Mucosa of rectum (tissue), 2 donors: ENCODE results near the gene COQ8A.

ENCODE experiments used
- H3K27ac ChIP-seq, 2 donors: one replicate each; pipeline ENCODE4 v1.7.0; 2013; ENCODE audit warnings: inconsistent platforms in 2 of 2, low read depth in 2 of 2, low read length in 2 of 2
- H3K27me3 ChIP-seq, 2 donors: one replicate each; pipeline ENCODE4 v1.7.0; 2013; ENCODE audit warnings: low read length in 2 of 2; ENCODE audit not compliant: control insufficient read depth in 2 of 2, insufficient read depth in 2 of 2
- H3K36me3 ChIP-seq, 2 donors: one replicate each; pipeline ENCODE4 v1.7.0; 2013; ENCODE audit warnings: low read length in 2 of 2; ENCODE audit not compliant: control insufficient read depth in 2 of 2, insufficient read depth in 2 of 2
- H3K4me1 ChIP-seq, 2 donors: one replicate each; pipeline ENCODE4 v1.7.0; 2013; ENCODE audit warnings: low read length in 2 of 2, mild to moderate bottlenecking in 1 of 2; ENCODE audit not compliant: control insufficient read depth in 2 of 2, insufficient read depth in 2 of 2
- H3K4me3 ChIP-seq, 2 donors: one replicate each; pipeline ENCODE4 v1.7.0; 2013; ENCODE audit warnings: low read length in 2 of 2
- H3K9ac ChIP-seq, 2 donors: one replicate each; pipeline ENCODE4 v1.7.0; 2013; ENCODE audit warnings: low read length in 2 of 2, low read depth in 1 of 2, mild to moderate bottlenecking in 1 of 2
- H3K9me3 ChIP-seq, 2 donors: one replicate each; pipeline ENCODE4 v1.7.0; 2013; ENCODE audit warnings: low read length in 2 of 2; ENCODE audit not compliant: control insufficient read depth in 2 of 2
- donor health status: healthy.
- donor health status: Normal muscosa, but diverticular disease.

Gene COQ8A

DNA sequence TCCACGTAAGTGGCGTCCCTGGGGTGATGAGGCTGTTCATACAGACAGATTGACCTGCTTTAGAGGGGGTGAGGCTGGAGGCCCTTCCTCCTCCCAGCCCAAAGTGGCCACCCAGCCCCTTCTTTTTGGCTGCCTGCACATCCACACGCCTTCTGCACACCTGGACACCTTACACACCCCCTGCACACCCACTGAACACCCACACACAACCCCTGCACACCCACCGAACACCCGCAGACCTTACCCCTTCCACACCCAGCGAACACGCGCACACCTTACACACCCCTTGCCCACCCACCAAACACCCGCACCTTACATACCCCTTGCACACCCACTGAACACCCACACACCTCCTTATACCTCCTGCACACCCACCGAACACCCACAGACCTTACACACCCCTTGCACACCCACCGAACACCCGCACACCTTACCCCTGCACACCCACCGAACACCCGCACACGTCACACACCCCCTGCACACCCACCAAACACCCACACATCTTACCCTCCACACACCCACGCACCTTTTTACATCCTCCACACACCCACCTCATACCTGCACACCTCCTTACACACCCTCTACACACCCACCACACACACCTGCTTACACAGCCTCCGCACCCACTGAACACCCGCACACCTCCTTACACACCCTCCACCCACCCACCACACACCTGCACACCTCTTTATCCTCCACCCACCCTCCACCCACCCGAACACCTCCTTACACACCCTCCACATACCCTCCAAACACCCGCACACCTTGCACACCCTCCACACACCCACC, 37.7 kb downstream of the COQ8A start:
- H3K9me3 ChIP-seq: no peaks in the 10 kb centered on the region
- no peak overlapping the region for H3K9ac ChIP-seq
- H3K27me3 ChIP-seq: no peaks in the 10 kb centered on the region
- H3K4me1 ChIP-seq: peaks cover 7 to 8% of the 10 kb centered on the region in 2 donors
- no peak overlapping the region for H3K27ac ChIP-seq
- peaks cover 9 to 21% of the 10 kb centered on the region in 2 donors for H3K36me3 ChIP-seq
- no peak overlapping the region for H3K4me3 ChIP-seq

DNA sequence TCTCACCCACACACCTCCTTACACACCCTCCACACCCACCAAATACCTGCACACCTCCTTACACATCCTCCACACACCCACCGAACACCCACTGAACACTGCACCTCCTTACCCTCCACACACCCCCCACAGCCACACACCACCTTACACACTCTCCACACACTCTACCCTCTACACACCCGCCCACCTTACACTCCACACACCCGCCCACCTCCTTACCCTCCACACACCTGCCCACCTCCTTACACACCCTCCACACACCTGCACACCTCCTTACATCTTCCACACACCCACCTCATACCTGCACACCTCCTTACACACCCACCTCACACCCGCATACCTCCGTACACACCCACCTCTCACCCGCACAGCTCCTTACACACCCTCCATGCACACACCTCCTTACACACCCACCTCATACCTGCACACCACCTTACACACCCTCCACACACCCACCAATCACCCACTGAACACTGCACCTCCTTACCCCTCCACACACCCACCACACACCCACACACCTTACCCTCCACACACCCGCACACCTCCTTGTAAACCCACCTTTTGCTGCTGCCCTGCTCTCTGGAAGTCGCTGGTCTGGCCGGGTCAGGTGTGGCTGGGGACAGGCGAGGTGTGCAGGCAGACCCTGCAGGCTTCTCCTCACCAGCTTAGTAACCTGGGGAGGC, 38.5 kb downstream of the COQ8A start:
- Histone ChIP-seq H3K27me3 (no peaks in the 10 kb centered on the region), H3K9ac (no peak overlapping the region), H3K4me3 (no peak overlapping the region), H3K36me3 (peaks cover 5 to 28% of the 10 kb centered on the region in 2 donors), H3K4me1 (peaks cover 7 to 8% of the 10 kb centered on the region in 2 donors), H3K27ac (no peak overlapping the region), H3K9me3 (no peaks in the 10 kb centered on the region)

DNA sequence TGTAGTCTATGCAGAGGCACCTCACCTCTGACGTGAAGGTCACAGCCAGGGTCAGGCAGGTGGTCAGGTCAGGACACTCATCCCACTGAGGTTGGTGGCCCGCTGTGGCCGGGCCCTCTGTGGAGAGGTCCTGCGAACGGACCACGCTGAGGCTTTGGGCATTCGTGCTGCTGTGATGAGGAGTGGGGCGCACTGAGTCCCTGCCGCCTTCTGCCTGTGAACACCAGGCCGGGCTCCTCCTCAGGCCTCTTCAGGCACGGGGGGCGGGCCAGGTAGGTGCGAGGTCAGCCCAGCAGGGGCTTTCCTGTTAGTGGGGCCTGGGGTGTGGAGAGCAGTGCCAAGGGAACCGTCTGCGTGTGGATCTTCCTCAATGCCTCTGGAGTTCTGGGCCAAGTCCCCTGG, 39.0 kb downstream of the COQ8A start:
- peaks cover 4 to 8% of the 10 kb centered on the region in 2 donors for H3K4me1 ChIP-seq
- H3K36me3 ChIP-seq: peaks cover 5 to 28% of the 10 kb centered on the region in 2 donors
- no peak overlapping the region for H3K27ac ChIP-seq
- no peaks in the 10 kb centered on the region for H3K27me3 ChIP-seq
- H3K9me3 ChIP-seq: no peaks in the 10 kb centered on the region
- no peak overlapping the region for H3K4me3 ChIP-seq
- no peak overlapping the region for H3K9ac ChIP-seq

DNA sequence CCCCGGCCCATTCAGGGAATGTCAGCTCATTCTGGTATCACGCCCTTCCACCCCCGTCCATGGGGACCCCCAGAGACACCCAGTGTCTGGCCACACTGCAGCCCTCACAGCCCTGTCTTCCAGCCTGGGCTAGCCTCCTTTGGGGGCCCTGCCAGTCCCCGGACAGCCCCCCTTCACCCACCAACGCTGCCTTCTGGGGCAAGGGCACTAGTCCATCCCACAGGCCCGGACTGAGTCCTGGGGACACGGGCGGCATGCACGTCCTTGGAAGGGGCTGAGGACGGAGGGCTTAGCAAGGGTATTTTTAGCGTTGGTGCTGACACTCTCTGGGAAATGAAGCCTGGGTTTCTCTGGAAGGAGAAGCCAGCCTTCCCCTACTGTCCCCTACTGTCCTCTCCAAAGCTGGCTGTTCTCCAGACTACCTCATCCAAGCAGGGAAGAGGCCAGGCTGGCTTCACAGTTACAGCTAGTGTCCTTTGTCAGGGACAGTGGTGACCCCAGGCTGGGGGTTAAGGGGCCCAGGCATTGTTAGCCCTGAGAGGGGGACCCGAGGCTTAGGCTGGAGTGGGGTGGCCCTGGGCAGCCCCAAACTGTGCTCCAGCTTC, 39.5 kb downstream of the COQ8A start:
- H3K4me1 ChIP-seq: peaks cover 2 to 4% of the 10 kb centered on the region in 2 donors
- H3K27ac ChIP-seq: no peak overlapping the region
- no peaks in the 10 kb centered on the region for H3K9me3 ChIP-seq
- H3K27me3 ChIP-seq: no peaks in the 10 kb centered on the region
- no peak overlapping the region for H3K9ac ChIP-seq
- H3K36me3 ChIP-seq: peaks cover 5 to 30% of the 10 kb centered on the region in 2 donors
- no peak overlapping the region for H3K4me3 ChIP-seq

DNA sequence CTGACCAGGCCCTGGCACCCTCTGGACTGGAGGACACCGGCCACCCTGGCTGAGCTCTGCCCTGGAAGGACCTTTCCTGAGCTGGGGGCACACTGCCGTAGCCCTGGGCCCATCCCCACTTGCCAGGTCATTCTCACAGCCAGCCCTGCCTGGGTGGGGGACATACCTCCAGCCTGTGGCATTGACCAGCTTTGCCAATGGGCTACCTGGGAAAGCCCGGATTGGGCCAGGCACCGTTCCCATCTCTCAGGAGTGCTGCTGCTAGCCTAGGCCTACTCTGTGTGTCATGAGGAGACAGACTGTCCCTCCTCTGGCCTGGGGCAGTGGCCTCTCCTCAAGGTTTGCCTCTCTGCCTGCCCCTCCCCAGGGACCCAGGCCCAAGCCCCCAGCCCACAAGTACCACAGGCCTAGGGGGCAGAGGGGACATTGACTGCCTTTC, 40.0 kb downstream of the COQ8A start:
- H3K27me3 ChIP-seq: no peaks in the 10 kb centered on the region
- H3K9me3 ChIP-seq: no peaks in the 10 kb centered on the region
- no peak overlapping the region for H3K4me3 ChIP-seq
- no peak overlapping the region for H3K27ac ChIP-seq
- peaks cover 0 to 2% of the 10 kb centered on the region in 2 donors for H3K4me1 ChIP-seq
- H3K36me3 ChIP-seq: peaks cover 5 to 34% of the 10 kb centered on the region in 2 donors
- H3K9ac ChIP-seq: no peak overlapping the region

DNA sequence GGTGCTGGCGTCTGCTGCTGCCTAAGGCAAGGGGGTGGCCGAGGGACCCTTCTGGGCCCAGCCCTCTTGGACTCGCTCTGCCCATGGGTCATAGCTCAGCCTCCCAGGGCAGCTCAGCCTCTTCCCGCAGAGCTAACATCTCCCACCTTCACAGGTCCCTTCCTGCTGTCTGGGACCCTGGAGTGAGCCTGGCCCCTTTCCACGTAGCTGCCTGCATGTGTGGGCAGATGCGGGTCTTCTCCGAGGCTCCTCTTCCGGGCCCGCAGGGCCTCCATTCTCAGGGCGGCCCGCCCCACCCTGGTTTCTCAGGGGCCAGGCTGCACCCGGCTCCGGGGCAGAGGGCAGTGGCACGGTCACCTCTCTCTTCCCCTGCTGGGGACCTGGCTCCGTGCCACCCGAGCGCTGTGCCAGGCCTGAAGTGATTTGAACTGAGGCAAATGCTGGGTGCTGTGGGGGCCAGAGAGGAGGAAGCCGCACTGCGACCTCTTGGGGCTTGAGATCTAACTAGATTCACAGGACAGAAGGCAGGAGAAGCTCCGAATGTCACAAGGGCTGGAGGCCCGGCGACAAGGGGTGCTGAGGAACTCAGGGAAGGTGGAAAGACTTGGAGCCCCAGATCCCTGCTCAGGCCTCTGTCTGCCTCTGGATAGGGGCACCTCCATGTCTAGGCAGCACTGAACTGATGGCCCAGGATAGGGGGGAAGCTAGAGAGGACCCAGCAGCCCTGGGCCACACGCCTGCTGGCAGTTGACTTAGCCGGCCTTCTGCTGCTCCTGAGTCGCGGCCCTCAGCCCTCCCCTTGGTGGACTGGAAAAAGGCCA, 40.7 kb downstream of the COQ8A start:
- no peak overlapping the region for H3K27ac ChIP-seq

DNA sequence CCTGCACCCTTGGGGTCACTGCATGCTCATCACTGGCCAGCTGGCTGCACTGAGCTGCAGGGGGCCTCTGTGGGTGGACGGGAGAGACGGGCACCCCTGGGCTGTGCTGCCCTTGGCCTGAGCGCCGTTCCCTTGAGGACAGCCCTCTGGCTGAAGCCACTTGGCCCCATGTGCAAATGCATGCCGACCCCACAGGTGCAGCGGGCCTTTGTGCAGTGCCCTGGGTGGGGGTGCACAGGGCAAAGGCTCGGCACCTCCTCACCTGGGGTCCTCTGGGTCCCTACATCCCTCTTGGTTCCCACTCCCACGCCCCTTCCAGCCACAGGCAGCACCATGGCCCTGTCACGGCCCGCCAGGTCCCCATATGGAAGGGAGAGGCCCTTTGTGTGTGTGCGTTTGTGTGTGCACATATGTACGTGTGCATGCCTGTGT, 41.3 kb downstream of the COQ8A start:
- no peaks in the 10 kb centered on the region for H3K27me3 ChIP-seq
- H3K36me3 ChIP-seq: peaks cover 10 to 42% of the 10 kb centered on the region in 2 donors
- H3K4me3 ChIP-seq: no peak overlapping the region
- no peaks in the 10 kb centered on the region for H3K9me3 ChIP-seq
- H3K4me1 ChIP-seq: no peaks in the 10 kb centered on the region
- no peak overlapping the region for H3K27ac ChIP-seq
- no peak overlapping the region for H3K9ac ChIP-seq

More for the DNA sequence above, 40.7 kb downstream of the COQ8A start:
- Histone ChIP-seq H3K36me3 (peaks cover 5 to 36% of the 10 kb centered on the region in 2 donors), H3K27me3 (no peaks in the 10 kb centered on the region), H3K4me3 (no peak overlapping the region), H3K4me1 (no peaks in the 10 kb centered on the region), H3K9ac (no peak overlapping the region), H3K9me3 (no peaks in the 10 kb centered on the region)

DNA sequence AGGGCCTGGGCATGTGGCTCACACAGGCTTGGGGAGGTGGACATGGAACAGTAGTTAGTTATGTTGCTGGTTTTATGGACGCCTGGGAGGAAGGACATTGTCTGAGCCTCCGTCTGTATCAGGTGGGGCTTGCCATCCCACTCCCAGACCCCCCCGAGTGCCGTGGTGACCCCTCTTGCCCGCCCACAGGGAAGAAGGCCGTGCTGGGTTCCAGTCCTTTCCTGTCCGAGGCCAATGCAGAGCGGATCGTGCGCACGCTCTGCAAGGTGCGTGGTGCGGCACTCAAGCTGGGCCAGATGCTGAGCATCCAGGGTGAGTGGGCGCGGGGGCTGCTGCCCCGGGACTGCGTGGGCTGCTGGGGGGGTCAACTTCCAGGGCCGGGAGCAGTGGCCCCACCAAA, 41.7 kb downstream of the COQ8A start:
- Histone ChIP-seq H3K4me1 (no peaks in the 10 kb centered on the region), H3K27me3 (no peaks in the 10 kb centered on the region), H3K9ac (no peak overlapping the region), H3K36me3 (peaks cover 14 to 46% of the 10 kb centered on the region in 2 donors), H3K9me3 (no peaks in the 10 kb centered on the region), H3K27ac (no peak overlapping the region), H3K4me3 (no peak overlapping the region)

DNA sequence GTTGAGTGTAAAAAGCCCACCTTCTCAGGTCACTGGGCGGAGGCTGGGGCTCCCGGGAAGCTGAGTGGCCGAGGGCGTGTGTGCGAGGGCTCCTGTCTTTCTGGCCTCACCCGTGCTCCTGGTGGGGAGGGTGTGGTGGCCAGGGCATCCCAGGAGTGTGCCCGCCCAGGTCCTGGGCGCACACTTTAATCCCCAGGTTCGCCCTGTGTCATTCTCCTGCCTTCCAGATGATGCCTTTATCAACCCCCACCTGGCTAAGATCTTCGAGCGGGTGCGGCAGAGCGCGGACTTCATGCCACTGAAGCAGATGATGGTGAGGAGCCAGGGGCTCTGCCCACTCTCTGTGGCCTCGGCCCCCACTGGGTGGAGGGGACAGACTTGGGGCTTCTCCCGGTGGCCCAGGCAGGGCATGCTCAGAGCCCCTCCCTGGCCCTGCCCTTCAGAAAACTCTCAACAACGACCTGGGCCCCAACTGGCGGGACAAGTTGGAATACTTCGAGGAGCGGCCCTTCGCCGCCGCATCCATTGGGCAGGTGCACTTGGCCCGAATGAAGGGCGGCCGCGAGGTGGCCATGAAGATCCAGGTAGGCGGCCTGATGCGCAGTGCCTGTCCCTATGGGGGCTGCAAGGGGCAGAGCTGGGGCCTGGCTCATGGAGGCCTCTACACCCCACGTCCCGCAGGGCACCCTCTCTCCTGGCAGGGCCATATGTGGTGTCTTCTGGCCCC, 42.5 kb downstream of the COQ8A start:
- no peak overlapping the region for H3K9ac ChIP-seq
- no peak overlapping the region for H3K27ac ChIP-seq
- peaks cover 17 to 47% of the 10 kb centered on the region in 2 donors for H3K36me3 ChIP-seq
- no peak overlapping the region for H3K4me3 ChIP-seq
- no peaks in the 10 kb centered on the region for H3K9me3 ChIP-seq
- peaks cover 2 to 6% of the 10 kb centered on the region in 2 donors for H3K4me1 ChIP-seq
- no peaks in the 10 kb centered on the region for H3K27me3 ChIP-seq
